Heart left ventricle (tissue), 13 donors: ENCODE measurements around the gene GRHL1.

Experiments used
- CTCF ChIP-seq, 12 donors: fragments of 200-600 bp; sonication (generic) in 4 of 12; IDR thresholded peaks; one replicate each; pipeline versions ENCODE4 v1.5.0 to v1.8.0; 2018 to 2022; ENCODE audit warnings: antibody characterized with exemption in 12 of 12, mild to moderate bottlenecking in 5 of 12
- POLR2A ChIP-seq, 2 donors: fragments of 450-650 bp; IDR thresholded peaks; one replicate each; pipeline ENCODE4 v1.6.1; 2017; ENCODE audit warnings: antibody characterized with exemption in 2 of 2, mild to moderate bottlenecking in 2 of 2, moderate library complexity in 2 of 2
- donor health status: ischemic (EF 13 %, LVEDD 7.1; RV severe dilation, severe dysfunction).
- donor health status: DM: no; HTN: yes; CAD: no.
- donor health status: DM: no; HTN: no; CAD: no.
- donor health status: ischemic (EF 25% LVEDD 6.9; RV normal size, moderate dysfunction).
- donor health status: ischemic (EF 25% LVEDD 5.7; RV mildly dilated, moderate dysfunction).
- donor health status: ischemic (EF 35%, LVEDD 5.7; RV mildly dilated, moderate dysfunction).
- donor health status: nonischemic (EF 11% LVEDD 7.7; RV severe dilation, severe dysfunction).
- donor health status: DM: yes; HTN: yes; CAD: no.
- donor health status: PGD.
- donor health status: ischemic (EF 29% LVEDD 5.4; RV normal size, mild dysfunction).
- donor health status: nonischemic (EF 23%, LVEDD 6.1; RV moderate dilation, normal function).

GRCh38 chr2:9951522-9952285 lies at the start of gene GRHL1:
- no peak for TF ChIP-seq CTCF (IDR thresholded peaks at IDR 0.05)
- peak in 1 of 2 donors; percentile 44 for TF ChIP-seq POLR2A (IDR thresholded peaks at IDR 0.05)
